ENCODE measurements around the gene PCYT1B.

PCYT1B gene

GRCh38 chrX:24647257-24648058 is at the start of gene PCYT1B:
PCYT1B (minus strand) TSS chrX:24647347; CDS start chrX:24647105, 242 bp downstream.
- peak within 1 kb of the TSS in 1 of 2 donors; percentile 10 for H3K27ac Mint-ChIP-seq
- H3K27me3 Mint-ChIP-seq: peaks cover 13% of the 10 kb centered on the region
- DNase-seq: peak; percentile 47 to 52
- H3K4me3 Mint-ChIP-seq: peak within 1 kb of the TSS; percentile 75 to 78
- H3K9me3 Mint-ChIP-seq: no peaks in the 10 kb centered on the region
- peak; percentile 99 for ATAC-seq
- H3K4me1 Mint-ChIP-seq: peaks cover 14% of the 10 kb centered on the region

DNA sequence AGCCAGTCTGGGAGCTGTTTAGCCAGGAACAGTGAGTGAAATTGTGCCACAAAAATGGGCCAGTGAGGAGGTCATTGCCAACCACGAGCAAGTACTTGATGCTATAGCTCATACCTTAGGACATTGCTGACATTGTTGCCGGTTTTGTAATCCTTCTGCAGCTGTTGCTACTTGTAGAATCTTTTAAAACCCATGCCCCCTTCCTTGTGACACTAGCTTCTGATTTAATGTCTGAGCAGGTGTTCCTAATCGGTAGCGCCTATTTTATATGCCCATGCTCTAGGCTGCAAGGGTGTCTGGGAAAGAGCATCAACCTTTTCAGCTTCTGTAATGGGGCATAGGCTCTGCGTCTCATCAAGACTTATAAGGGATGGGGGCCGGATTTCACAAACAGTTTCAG is 49.1 kb upstream of the PCYT1B start:
- H3K27me3 Mint-ChIP-seq: no peaks in the 10 kb centered on the region
- peaks cover 14% of the 10 kb centered on the region for H3K4me1 Mint-ChIP-seq
- ATAC-seq: no peak
- DNase-seq: no peak
- no peaks in the 10 kb centered on the region for H3K9me3 Mint-ChIP-seq
- no peak overlapping the region for H3K4me3 Mint-ChIP-seq
- H3K27ac Mint-ChIP-seq: no peak overlapping the region

- no peak for DNase-seq
- H3K27ac Mint-ChIP-seq: no peak overlapping the region
- ATAC-seq: no peak
- peaks cover 14% of the 10 kb centered on the region for H3K4me1 Mint-ChIP-seq
- peak overlapping the region; percentile 83 to 96 for H3K4me3 Mint-ChIP-seq
- H3K27me3 Mint-ChIP-seq: no peaks in the 10 kb centered on the region
- no peaks in the 10 kb centered on the region for H3K9me3 Mint-ChIP-seq
These were observed 47.7 kb upstream of the PCYT1B start for GRCh38 chrX:24694825-24695224.

DNA sequence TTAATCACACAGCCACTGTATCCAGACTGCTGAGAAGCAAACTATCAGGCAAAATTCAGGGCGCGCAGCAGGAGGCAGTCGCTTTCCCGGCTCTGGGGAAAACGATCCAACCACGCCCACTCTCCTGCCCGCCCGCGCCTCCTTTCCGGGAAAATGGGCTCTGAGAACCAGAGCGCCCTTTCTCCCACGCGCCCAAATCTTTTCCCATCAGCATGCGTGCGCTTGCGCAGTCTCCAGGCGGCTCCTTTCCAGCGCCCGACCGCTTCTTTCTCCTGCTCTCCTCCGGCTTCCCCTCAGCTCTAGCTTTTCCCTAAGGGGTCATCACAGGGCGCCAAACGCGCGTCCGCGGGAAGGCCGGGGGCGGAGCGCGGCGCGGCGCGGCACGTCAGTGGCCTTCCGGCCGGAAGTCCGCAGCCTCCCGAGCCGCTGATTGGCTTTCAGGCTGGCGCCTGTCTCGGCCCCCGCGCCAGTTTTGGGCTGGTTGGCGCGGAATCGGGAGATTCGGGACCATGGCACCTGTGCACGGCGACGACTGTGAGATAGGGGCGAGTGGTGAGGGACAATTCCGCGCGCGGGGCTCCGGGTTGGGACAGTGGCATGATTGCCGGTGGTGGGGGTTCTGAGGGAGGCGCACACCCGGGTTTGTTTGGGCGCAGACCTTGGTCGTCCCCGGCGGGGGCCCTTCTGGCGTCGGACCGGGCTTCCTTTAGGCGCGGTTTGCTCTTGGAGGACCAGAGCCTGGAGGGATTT is 46.5 kb upstream of the PCYT1B start, which contains the start of gene POLA1:
TSS of gene POLA1 (plus strand) at position 466 of the 750 bp plus-strand sequence. CDS start at position 510, 44 bp downstream.
- DNase-seq: peak; percentile 76 to 90
- peak within 1 kb of the TSS; percentile 88 to 96 for H3K27ac Mint-ChIP-seq
- ATAC-seq: peak; percentile 98
- H3K4me1 Mint-ChIP-seq: peaks cover 14% of the 10 kb centered on the region
- H3K9me3 Mint-ChIP-seq: no peaks in the 10 kb centered on the region
- peak within 1 kb of the TSS; percentile 83 to 96 for H3K4me3 Mint-ChIP-seq
- H3K27me3 Mint-ChIP-seq: no peaks in the 10 kb centered on the region

- Mint-ChIP-seq H3K27ac (no peak overlapping the region), H3K27me3 (no peaks in the 10 kb centered on the region), H3K4me3 (no peak overlapping the region), H3K4me1 (peaks cover 14% of the 10 kb centered on the region), H3K9me3 (no peaks in the 10 kb centered on the region)
- DNase-seq: no peak
- ATAC-seq: no peak
These were observed 45.2 kb upstream of the PCYT1B start for GRCh38 chrX:24692305-24692704.

GRCh38 chrX:24684048-24684447 is 36.9 kb upstream of the PCYT1B start:
- no peak for DNase-seq
- peaks cover 22% of the 10 kb centered on the region for H3K4me1 Mint-ChIP-seq
- no peak for ATAC-seq
- no peaks in the 10 kb centered on the region for H3K27me3 Mint-ChIP-seq
- H3K4me3 Mint-ChIP-seq: no peak overlapping the region
- no peak overlapping the region for H3K27ac Mint-ChIP-seq
- peaks cover 4 to 16% of the 10 kb centered on the region in 2 donors for H3K9me3 Mint-ChIP-seq

- peak overlapping the region; percentile 21 to 39 for H3K4me3 Mint-ChIP-seq
- ATAC-seq (peak; percentile 99), DNase-seq (peak; percentile 43 to 69)
- H3K9me3 Mint-ChIP-seq: peaks cover 4 to 16% of the 10 kb centered on the region in 2 donors
- peaks cover 22% of the 10 kb centered on the region for H3K4me1 Mint-ChIP-seq
- peak overlapping the region; percentile 65 to 71 for H3K27ac Mint-ChIP-seq
- no peaks in the 10 kb centered on the region for H3K27me3 Mint-ChIP-seq
These were observed 35.7 kb upstream of the PCYT1B start for GRCh38 chrX:24682739-24683432.

- DNase-seq (no peak), ATAC-seq (peak; percentile 48)
- no peak overlapping the region for H3K4me3 Mint-ChIP-seq
- peaks cover 1% of the 10 kb centered on the region for H3K4me1 Mint-ChIP-seq
- H3K27me3 Mint-ChIP-seq: no peaks in the 10 kb centered on the region
- H3K9me3 Mint-ChIP-seq: no peaks in the 10 kb centered on the region
- H3K27ac Mint-ChIP-seq: no peak overlapping the region
These were observed 29.4 kb upstream of the PCYT1B start for GRCh38 chrX:24676403-24677024.

DNA sequence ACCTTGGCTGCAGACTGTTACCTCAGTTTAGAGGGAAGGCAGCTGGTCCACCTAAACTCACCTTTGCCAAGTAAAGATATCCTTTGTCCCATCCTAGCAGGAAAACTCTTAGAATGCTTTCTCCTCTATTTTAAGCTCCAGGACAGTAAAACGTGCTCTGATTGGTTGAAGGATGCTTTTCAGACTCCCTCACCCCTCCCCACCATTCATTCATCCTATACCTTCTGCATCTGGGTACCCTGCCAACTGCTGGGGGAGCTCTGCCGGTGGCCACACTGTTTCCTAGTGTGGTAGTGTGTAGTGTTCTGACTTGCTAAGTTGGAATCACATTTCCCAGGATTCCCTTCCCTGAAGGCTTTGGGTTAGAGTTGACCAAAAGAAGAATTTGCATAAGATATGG is 26.3 kb upstream of the PCYT1B start:
- no peak overlapping the region for H3K4me3 Mint-ChIP-seq
- no peaks in the 10 kb centered on the region for H3K9me3 Mint-ChIP-seq
- DNase-seq (no peak), ATAC-seq (no peak)
- H3K27ac Mint-ChIP-seq: no peak overlapping the region
- H3K27me3 Mint-ChIP-seq: no peaks in the 10 kb centered on the region
- no peaks in the 10 kb centered on the region for H3K4me1 Mint-ChIP-seq

DNA sequence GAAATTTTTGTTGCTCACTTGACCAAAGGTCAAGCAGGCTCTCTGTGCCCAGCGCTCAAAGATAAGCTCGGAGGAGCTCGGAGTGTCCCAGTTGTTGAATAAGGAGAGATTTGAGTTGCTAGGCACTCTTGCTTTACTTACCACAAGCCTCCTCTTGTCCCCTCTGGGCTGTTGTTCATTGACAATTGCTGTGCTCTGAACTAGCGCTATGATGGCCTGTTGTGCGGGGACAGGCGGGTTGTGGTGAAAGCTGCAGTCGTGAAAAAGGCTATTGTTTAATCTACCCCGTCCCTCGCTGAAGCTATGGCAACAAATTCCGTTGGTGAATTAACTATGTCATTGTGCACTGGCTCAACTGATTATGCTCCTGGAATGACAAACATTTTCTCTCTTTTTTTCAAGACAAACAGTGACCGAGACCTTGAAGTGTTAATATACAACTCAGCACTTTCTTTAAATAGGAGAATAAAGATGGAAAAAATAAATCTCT is 25.6 kb upstream of the PCYT1B start:
- Mint-ChIP-seq H3K9me3 (no peaks in the 10 kb centered on the region), H3K4me3 (no peak overlapping the region), H3K4me1 (no peaks in the 10 kb centered on the region), H3K27me3 (no peaks in the 10 kb centered on the region), H3K27ac (no peak overlapping the region)
- ATAC-seq (no peak), DNase-seq (no peak)

GRCh38 chrX:24668111-24668510 is 21.0 kb upstream of the PCYT1B start:
- DNase-seq (no peak), ATAC-seq (no peak)
- Mint-ChIP-seq H3K27ac (peak overlapping the region in 1 of 2 donors; percentile 37), H3K4me1 (no peaks in the 10 kb centered on the region), H3K4me3 (no peak overlapping the region), H3K9me3 (no peaks in the 10 kb centered on the region), H3K27me3 (no peaks in the 10 kb centered on the region)

DNA sequence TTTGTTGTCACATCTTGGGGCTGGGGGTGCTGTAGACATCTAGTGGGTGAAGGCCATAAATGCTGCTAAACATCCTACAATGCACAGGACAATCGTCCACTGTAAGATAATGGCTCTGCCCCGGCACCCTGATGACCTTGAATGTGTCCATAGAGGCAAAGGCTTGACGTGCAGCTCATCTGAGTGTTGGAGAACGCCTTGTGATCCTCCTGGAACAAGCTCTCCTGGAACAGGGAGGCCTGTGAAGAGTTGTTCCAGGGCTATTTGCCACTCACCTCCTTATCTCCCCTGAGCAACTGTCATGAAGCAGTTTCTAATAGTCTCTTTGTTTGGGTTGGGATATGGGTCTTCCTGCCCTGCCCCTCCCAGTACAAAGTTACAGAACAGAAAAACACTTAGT is 15.2 kb upstream of the PCYT1B start:
- Mint-ChIP-seq H3K4me3 (no peak overlapping the region), H3K27ac (no peak overlapping the region), H3K27me3 (no peaks in the 10 kb centered on the region), H3K4me1 (no peaks in the 10 kb centered on the region), H3K9me3 (no peaks in the 10 kb centered on the region)
- DNase-seq (no peak), ATAC-seq (no peak)

GRCh38 chrX:24661292-24661691 is 14.1 kb upstream of the PCYT1B start:
- Mint-ChIP-seq H3K27ac (no peak overlapping the region), H3K9me3 (no peaks in the 10 kb centered on the region), H3K4me3 (no peak overlapping the region), H3K4me1 (no peaks in the 10 kb centered on the region), H3K27me3 (no peaks in the 10 kb centered on the region)
- ATAC-seq (no peak), DNase-seq (no peak)

- no peaks in the 10 kb centered on the region for H3K9me3 Mint-ChIP-seq
These were observed 12.5 kb upstream of the PCYT1B start for GRCh38 chrX:24659646-24660045.

GRCh38 chrX:24659106-24659505 is 12.0 kb upstream of the PCYT1B start:
- no peaks in the 10 kb centered on the region for H3K4me1 Mint-ChIP-seq
- H3K27ac Mint-ChIP-seq: no peak overlapping the region

More at GRCh38 chrX:24659646-24660045, 12.5 kb upstream of the PCYT1B start:
- ATAC-seq (no peak), DNase-seq (no peak)
- no peak overlapping the region for H3K27ac Mint-ChIP-seq
- H3K4me1 Mint-ChIP-seq: no peaks in the 10 kb centered on the region
- no peaks in the 10 kb centered on the region for H3K27me3 Mint-ChIP-seq
- no peak overlapping the region for H3K4me3 Mint-ChIP-seq

More at GRCh38 chrX:24659106-24659505, 12.0 kb upstream of the PCYT1B start:
- no peaks in the 10 kb centered on the region for H3K9me3 Mint-ChIP-seq
- no peaks in the 10 kb centered on the region for H3K27me3 Mint-ChIP-seq
- H3K4me3 Mint-ChIP-seq: no peak overlapping the region
- DNase-seq (no peak), ATAC-seq (no peak)
